Retinal pigment epithelial cell (primary cell): ENCODE measurements around the gene ERFL.

Experiments used
- DNase-seq: peaks from one replicate; pipeline ENCODE4 v3.0.0-alpha.2; 2010; ENCODE audit warnings: low read depth
- H3K4me3 ChIP-seq: 2 replicates; pipeline ENCODE4 v1.5.1; 2011; ENCODE audit warnings: mild to moderate bottlenecking, low read length, control low read depth, moderate library complexity
- TF ChIP-seq, protein P1 (sequence below): conservative IDR thresholded peaks from 2 replicates; pipeline ENCODE4 v1.5.1; 2011; ENCODE audit warnings: low read depth, low read length, control low read depth, inconsistent platforms

Gene ERFL

DNA sequence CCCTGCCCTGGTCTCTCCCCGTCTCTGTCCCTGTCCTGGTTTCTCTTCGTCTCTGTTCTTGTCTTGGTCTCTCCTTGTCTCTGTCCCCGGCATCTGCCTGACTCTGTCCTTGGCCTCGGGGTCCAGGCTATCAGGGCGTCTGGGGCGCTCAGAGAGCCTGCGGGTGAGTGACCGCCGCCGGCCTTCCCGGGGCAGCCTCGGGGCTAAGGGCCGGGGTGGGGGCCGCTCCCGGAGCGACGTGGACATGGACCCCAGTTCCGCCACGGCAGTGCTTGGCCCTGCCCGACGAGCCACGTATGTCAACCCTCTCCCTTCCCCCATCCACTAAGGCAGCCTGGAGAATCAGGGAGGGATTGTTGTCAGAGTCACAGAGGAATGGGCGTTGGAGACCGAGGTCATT, 30.4 kb downstream of the ERFL start:
- no peak for DNase-seq
- TF ChIP-seq, protein P1, sequence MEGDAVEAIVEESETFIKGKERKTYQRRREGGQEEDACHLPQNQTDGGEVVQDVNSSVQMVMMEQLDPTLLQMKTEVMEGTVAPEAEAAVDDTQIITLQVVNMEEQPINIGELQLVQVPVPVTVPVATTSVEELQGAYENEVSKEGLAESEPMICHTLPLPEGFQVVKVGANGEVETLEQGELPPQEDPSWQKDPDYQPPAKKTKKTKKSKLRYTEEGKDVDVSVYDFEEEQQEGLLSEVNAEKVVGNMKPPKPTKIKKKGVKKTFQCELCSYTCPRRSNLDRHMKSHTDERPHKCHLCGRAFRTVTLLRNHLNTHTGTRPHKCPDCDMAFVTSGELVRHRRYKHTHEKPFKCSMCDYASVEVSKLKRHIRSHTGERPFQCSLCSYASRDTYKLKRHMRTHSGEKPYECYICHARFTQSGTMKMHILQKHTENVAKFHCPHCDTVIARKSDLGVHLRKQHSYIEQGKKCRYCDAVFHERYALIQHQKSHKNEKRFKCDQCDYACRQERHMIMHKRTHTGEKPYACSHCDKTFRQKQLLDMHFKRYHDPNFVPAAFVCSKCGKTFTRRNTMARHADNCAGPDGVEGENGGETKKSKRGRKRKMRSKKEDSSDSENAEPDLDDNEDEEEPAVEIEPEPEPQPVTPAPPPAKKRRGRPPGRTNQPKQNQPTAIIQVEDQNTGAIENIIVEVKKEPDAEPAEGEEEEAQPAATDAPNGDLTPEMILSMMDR: no peak
- H3K4me3 ChIP-seq: no peak overlapping the region

DNA sequence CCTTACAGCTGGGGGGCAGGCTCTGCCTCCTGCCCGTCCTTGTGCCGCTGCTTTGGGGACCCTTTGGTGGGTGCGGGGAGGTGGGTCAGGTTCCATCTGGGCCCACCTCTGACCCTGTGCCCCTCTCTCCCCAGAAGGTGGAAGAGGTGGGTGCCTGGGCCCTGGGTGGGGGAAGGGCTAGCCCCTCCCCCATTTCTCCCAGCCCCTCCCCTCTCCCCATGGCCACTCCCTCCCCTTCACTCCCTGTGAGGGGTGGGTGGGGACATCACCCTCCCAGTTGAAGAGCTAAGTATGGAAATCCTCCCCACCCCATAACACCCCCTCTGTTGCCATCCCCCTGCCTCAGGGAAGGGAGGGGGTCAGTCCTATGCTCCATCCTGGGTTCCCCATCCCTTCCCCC, 31.1 kb downstream of the ERFL start:
- no peak for DNase-seq
- H3K4me3 ChIP-seq: no peak overlapping the region
- TF ChIP-seq, protein P1: no peak

DNA sequence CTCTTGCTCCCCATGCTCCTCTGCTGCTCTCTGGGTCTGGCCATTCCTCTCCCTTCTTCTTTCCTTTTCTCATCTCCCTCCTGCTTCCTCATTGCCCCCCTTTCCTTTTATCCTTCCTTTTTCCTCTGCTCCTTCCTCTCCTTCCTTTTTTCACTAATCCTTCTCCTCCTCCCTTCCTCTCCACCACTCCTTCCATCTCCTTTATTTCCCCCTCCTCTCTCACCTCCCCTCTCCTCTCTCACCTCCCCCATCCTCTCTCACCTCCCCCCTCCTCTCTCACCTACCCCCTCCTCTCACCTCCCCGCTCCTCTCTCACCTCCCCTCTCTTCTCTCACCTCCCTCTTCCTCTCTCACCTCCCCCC, 31.7 kb downstream of the ERFL start:
- DNase-seq: no peak
- H3K4me3 ChIP-seq: no peak overlapping the region
- TF ChIP-seq, protein P1: no peak

DNA sequence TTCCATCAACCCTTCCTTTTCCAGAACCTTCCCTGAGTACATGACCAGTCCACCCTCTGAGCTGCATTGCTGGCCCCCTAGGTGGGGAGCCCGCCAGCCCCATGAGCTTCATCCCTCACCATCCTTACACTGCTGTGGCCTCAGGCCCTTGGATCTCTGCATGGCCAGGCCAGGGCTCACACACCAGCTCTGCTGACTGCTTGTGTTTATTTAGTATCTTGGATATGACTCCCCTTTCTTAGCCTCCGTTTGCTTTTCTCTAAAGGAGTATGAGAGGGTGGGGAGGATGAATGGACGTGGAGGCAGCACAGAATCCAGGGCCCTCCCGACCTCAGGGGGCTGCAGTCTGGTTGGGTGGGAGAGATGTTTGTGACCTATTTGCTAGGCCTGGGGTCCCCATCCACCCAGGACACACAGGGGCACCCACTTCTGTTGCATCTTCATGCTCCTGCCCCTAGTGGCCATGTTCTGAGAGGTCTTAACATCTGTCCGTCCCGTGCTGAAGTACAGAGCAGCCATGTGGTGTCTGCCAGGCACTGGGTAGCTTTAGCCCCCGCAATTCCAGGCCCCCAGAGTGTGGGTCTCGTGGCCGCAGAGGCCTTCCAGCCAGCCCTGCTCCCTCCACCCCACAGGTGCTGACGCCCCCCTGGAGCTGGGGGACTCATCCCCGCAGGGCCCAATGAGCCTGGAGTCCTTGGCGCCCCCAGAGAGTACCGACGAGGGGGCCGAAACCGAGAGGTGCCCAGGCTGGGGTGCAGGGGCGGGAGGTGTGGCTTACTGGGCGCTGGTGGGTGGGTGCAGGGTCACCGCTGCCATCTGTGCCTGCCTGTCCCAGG, 32.3 kb downstream of the ERFL start:
- DNase-seq: no peak
- no peak overlapping the region for H3K4me3 ChIP-seq

DNA sequence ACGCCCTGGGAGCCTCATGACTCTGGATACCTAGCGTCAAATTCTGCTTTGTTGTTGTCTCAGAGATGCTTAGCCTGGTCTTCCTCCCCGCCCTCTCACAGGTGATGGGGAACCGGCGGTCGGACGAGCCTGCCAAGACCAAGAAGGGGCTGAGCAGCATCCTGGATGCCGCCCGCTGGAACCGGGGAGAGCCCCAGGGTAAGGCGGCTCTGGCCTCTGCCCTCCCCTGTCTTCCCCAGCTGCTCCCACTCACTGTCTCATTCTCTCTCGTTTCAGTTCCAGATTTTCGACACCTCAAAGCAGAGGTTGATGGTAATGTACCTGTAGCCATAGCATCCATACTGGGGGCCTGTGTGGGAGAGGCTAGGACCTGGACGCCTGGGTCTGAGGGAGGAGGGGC, 33.9 kb downstream of the ERFL start:
- H3K4me3 ChIP-seq: no peak overlapping the region
- TF ChIP-seq, protein P1: no peak
- no peak for DNase-seq

More for the DNA sequence above, 32.3 kb downstream of the ERFL start:
- TF ChIP-seq, protein P1: peak; percentile 31

DNA sequence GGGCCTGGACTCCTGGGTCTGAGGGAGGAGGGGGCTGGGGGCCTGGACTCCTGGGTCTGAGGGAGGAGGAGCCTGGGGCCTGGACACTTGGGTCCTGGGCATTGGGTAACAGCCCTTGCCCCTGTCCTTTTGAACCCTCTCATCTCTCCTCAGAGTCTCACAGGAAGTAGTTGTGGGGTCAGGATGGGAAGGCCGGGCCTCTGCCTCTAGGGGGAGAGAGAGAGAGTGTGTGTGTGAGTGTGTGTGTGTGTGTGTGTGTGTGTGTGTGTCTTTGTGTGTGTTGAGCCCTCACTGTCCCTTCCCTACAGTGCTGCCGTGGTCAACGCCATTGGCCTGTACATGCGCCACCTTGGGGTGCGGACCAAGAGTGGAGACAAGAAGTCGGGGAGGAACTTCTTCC, 34.4 kb downstream of the ERFL start:
- H3K4me3 ChIP-seq: no peak overlapping the region
- TF ChIP-seq, protein P1: peak; percentile 10
- no peak for DNase-seq
